Daoy (cell line): ENCODE data around the gene CFAP221. TPM values are rescaled to one million over a fixed set of nuclear protein-coding genes. Genes with fewer than 3 reads are reported as not detected.
A peak's percentile ranks its signal among the peaks of the same experiment; 100 is the strongest.

ENCODE experiments used
- DNase-seq: peaks from one replicate; pipeline ENCODE4 v3.0.0-alpha.2; 2015; ENCODE audit warnings: low read depth
- total RNA-seq: library from RNA; depleted of rRNA; stranded (reverse); fragments of >200 nt; shearing (Covaris generic); gene quantifications from 2 replicates; pipeline ENCODE4 v1.2.3, GENCODE V29; 2014; rRNA removed

Gene CFAP221
- 0.29 and 2.0 TPM in 2 replicates for total RNA-seq

DNA sequence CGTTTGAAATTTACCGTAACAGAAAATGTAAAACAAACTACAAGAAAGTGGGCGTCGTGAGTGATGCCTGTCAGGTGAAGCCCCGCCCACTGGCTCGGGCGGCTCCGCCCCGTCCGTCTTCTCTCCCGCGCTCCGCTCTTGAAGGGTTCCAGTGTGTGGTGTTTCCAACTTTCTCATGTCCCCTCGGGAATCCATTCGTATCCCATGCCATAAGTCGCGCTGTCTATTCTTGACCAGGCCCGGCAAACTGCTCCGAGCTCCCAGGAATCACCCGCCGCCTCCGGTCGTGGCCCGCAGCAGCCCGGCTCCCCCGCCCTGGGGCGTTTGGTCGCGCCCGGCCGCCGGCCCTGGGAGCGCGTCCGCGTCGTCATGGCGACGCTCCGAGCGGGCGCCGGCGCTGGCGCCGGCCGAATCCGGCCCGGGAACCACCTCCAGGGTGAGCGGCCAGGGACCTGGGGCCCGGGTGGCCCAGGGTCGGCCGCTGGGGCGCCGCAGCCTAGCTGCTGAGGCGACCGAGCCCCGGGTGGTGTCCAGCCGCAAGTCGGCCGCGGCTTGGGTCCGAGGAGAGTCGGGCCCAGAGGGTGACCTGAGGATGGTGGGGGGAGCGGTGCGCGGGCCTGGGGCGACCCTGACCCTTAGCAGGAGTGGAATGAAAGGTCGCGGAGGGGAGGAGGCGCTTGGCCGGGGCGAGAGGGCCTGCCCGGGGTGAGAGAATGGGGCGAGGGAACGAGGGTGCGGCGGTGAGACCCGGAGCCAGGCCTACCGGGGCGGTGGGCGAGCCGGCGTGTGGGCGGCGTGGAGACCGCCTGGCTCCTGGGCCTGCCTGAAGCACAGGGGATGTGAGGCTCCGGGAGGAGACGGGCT, at the start of gene CFAP221:
Gene CFAP221, plus strand, starts transcription at position 375 of the 864 bp plus-strand sequence. CDS start 1,683 bp downstream, outside the sequence.
- peak; percentile 84 for DNase-seq

DNA sequence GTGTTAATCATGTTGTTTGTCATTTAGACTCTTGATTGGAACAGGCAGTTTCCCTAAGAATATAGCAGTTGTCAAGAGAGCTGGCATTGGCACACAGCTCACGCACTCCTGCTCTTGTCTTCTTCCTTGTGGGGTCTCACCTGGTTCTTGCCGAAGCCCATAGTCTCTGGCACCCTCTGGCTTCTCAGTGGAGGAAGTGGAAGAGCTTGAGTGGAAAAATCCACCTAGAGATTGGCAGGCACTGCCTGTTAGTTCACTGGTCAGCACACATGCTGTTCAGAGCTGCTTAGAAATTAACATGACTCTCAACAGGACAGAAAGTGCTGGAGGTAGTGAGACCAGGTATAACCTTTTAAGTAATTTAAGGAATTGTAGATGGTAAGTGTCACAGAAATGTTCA, 48.3 kb upstream of the CFAP221 start:
- DNase-seq: no peak

DNA sequence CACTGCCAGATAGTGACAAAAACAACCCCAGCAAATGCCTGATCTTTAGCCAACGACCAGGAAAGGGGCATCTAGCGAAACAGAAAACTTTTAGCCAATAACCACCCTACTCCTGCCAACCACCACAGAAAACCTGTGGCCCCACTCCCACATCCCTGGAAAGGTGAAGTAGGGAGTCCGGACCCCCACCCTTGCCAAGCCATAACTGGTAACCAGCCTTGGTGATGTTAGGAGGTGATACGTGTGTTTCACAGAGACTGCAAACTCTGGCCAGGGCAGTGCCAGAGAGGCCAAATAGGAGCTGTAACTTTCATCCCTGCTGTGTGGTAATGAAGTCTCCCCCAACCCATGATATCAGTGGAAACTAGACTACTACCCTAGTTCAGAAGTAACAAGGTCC, 47.6 kb upstream of the CFAP221 start:
- no peak for DNase-seq

DNA sequence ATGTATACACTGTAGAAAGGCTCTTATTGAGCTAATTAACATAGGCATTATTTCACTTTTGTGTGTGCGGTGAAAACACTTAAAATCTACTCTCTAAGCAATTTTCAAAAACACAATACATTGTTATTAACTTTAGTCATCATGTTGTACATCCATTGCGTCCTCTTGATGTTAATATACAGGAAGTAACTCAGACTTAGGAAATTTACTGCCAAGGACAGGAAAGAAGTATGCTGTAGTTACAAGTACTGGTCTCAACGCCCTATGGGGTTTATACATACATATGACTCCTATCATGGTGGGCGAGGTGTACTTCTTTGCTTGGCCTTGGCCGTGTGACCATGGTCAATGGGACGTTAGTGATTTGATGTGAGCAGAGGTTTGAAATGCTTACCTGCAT, 35.5 kb upstream of the CFAP221 start:
- no peak for DNase-seq

DNA sequence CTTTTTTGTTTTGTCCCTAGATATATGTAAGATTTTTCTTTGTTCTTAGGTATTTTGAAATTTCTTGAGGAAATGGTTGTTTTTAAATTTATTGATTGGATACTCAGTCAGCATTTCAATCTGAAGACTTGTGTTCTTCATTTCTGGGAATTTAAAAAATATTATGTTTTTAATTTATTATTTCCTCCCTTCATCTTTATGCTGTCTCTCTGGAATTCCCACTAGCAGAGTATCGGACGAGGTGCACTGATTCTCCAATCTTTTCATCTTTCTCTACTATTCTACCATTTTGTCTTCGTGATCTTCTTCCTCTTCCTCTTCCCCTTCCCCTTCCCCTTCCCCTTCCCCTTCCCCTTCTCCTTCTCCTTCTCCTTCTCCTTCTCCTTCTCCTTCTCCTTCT, 32.3 kb upstream of the CFAP221 start:
- DNase-seq: no peak

DNA sequence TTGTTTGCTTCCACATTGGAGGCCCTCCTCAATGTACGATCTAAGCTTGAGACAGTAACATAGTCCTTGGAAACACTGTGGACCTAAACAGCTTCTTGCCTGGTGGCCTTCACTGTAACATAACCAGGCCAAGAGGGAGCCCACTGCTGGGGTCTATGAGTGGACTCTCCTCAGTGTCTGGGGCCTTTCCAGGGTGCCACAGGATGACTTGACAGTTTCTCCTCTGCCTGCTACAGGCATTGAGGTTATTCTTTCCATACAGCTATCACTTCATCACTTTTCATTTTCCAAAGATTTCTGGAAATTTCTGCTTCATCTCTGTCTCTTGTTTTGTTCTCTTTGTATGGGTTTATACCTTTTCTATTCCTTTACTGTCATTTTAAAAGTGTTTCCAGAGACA, 31.3 kb upstream of the CFAP221 start:
- DNase-seq: no peak

DNA sequence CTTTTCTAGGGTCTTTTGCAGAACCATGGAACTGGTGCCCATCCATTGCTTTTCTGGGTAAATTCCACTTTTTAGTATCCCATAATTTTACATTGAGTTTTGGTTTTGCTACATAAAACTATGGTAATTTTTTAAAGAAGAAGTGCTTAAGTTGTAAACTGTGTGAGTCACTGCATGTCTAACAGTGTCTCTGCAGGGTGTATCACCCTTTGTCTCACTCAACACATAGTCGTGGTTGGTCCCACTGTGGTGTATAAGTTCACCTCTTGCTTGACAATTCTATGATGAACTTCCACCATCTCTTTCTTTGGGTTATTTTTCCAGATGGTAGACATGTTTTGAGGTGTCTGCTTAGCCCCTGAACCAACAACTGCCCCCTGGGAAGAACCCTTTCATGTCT, 30.4 kb upstream of the CFAP221 start:
- DNase-seq: no peak

DNA sequence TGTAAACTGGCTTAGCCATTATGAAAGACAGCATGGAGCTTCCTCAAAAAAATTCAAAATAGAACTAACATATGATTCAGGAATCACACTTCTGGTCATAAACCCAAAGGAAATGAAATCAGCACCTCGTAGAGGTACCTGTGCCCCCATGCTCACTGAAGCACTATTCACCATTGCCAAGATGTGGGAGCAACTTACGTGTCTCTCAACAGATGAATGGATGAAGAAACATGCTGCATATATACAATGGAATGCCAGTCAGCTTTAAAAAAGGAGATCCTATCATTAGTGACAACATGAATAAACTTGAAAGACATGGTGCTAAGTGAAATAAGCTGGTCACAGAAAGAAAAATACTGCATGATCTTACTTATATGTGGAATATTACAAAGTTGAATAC, 28.1 kb upstream of the CFAP221 start:
- DNase-seq: no peak

DNA sequence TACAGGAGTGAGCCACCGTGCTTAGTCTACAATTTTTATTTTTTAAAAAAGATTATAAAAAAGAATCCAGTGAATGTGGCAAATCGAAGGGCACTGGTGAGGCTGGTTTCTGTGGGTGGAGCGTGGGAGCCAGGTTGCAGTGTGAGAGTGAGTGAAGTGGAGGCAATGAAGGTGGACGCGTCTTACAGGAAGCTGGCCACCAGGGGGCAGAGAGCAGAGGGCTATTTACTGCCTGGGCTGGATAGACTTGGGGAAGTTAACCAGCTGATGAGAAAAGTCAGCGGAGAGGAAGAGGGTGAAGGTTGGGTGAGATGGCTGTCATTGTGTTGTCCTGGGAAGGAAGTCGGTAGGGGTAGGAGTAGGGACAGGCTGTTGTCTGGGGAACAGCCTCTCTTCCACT, 26.8 kb upstream of the CFAP221 start:
- peak; percentile 57 for DNase-seq

DNA sequence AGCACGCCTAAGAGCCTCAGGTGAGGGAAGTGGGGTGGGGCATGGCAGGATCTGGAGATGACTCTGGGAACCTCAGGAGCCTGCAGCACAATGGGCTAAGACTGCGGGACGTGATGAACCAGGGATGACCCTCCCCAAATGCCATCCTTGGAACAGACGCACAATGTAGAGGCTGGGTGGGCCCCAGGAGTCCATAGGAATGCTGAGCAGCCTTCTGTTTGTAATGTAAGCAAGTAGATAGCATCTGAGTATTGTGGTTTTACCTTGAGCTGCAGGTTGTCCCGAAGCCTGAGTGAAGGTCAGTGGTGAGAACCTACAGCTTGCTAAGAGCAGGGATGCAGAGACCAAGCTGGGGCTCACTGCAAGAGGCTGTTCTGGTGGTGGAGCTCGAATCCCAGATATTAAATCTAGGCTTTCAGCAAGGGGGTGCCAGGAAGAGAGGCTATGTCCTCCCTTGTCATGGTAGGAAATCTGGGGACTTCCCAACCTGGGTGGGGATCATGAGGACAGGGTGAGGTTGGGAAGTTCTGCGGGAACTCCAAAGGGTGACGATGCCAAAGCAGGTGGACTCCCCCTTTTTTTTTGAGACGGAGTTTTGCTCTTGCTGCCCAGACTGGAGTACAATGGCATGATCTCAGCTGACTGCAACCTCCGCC, 25.7 kb upstream of the CFAP221 start:
- no peak for DNase-seq

DNA sequence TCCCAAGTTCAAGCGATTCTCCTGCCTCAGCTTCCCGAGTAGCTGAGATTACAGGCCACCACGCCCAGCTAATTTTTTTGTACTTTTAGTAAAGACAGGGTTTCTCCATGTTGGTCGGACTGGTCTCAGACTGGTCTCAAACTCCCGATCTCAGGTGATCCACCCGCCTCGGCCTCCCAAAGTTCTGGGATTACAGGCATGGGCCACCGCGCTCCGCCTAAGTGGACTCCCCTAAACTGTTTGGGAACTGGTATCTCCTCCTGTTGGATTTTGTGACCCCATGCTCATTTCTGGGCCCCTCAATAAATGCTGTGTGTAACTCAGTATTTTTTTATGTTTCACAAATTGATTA, 25.2 kb upstream of the CFAP221 start:
- no peak for DNase-seq

DNA sequence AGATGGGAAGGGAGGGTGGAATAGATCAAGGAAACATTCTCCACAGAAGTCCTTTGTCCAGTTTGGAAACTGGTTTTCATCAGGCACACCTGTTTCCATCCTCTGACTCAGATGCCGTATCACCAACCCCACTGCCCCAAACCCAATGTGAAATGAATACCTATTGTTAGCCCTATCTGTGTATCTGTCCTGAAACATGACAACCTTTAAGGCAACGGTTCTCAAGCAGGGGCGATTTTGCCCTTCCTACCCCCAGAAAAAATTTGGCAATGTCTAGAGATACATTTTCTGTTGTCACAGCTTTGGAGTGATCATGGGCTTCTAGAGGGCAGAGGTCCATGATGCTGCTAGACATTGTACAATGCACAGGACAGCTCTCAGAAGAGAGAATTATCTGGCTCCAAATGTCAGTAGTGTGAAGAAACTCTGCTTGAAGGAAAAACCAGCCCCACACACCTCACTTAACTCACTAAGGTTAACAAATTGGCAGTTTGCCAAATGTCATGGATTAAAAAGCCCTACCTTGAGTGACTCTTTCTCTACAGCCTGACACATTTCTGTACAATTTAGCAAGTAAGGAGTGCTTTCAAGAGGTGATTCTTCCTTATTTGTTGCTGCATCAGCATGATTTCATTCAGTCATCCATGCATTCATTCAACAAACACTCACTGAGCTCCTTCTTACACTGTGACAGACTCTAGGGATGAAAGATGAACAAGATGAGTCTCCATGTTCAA, 23.4 kb upstream of the CFAP221 start:
- DNase-seq: no peak

DNA sequence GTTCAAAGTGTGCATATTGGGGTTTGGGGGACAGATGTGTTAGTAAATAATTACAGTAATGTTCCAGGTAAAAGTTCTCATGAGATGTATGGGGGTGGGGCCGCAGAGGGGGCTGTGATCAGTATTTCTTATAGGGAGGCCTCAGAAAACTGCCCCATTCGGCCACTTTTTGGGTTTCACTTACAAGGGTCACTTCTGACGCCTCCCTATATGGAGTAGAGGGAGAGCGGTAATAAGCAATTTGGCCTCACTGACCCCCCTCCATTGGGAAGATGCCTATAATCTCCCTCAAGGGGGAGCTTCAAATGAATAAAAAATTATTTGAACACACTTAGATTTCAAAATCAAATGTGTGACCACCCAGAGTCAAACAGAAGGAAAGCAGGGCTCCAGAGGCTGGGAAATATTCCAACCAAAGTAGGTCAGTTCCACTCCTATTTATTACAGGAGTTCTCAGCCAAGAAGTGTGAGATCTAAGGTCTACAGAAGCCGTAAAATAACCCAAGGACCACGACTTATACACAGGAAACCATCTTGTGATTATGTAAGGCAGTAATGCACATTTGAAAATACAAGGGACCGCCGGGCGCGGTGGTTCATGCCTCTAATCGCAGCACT, 22.7 kb upstream of the CFAP221 start:
- DNase-seq: no peak

DNA sequence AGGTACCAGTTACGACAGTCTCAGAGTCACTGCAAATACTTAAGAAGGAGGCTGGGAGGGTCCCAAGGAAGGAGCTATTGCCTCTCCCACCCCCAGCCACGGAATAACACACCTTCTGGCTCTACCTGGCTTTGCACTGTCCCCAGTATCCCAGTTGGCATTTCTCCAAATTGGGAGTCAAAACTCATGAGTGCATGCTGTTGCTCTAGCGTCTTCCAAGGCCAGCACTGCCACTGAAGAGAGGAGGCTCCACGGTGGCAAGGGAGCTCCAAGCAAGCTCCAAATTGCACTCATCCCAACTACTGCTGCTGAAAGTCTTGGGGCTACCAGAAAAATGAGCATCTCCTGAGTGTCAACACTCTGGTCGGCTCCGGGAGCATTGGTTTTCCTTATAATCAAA, 21.6 kb upstream of the CFAP221 start:
- no peak for DNase-seq

DNA sequence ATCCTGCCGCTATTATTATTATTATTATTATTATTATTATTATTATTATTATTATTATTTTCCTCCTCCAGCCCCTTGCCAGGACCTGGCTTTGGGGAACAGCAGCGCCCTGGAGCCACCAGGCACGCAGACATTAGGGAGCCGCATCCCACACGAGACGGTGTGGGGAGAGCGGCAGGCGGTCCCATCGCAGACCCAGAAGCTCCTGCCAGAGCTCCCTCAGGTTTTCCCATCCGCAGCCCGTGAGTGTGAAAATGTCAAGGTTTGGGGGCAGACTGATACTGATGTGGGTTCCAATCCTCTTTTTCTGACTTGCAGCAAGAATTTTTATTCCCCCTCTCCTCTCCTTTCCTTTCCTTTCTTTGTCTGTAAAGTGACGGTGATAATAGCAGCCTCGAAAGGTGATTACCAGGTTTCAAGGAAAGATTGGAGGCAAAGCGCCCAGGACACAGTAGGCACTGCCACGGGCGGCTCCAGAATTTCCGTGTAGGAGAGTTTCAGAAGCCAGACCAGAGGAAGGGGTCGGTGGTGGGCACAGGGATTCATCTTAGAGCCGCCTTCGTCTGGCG, 20.8 kb upstream of the CFAP221 start:
- no peak for DNase-seq

DNA sequence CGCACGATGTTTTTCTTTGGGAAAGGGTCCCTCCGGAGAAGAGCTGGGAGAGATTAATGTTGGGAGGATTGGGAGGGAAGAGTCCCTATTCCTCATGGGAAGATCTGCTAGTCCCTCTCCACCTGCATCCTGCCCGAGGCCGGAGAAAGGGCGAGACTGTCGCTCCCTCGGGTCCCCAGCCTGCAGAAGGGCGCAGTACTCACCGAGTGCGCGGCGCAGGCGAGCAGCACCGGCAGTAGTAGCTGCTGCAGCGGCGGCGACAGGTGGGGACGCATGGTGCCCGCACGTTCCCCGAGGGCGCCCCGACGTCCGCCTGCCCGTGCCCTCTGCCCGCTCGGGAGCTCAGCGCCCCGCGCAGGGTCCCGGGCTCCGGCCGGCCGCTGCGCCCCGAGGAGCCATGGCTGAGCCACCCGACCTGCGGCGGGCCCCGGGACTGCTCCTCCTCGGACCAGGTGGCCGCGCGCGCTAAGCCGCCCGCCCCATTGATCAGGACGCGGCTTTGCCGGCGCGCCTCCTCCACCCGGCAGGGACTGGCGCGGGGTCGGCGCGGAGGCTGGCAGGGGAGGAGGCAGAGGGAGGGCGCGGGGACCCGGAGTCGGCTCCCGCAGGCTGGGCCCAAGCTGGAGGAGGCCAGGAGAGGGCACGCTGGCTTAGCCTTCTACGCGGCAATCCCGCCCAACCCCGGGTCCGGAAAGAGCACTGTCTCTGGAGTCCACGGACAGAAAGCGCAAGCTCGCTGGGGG, 20.1 kb upstream of the CFAP221 start, which contains the start of gene SCTR:
Gene SCTR, minus strand, starts transcription at position 532 of the 743 bp plus-strand sequence. Its CDS starts 257 bp downstream, at position 275.
- DNase-seq: no peak

DNA sequence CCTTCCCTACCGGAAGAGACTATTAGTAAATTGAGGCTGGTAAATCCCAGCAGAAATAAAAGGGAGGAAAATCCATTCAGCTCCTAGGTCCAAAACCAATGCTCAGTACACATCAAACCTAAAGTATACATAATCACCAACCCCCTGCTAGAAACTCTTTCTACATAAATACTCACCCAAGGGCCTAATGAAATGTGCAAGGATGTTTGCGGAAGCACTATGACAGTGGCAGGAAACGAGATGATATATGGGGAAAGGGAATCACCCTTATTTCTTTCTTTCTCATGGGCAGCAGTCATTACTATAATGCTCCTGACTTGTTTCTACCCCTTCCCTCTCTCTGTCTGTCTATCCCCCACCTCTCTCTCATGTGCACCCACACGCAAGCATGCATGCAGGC, 18.6 kb upstream of the CFAP221 start:
- no peak for DNase-seq

DNA sequence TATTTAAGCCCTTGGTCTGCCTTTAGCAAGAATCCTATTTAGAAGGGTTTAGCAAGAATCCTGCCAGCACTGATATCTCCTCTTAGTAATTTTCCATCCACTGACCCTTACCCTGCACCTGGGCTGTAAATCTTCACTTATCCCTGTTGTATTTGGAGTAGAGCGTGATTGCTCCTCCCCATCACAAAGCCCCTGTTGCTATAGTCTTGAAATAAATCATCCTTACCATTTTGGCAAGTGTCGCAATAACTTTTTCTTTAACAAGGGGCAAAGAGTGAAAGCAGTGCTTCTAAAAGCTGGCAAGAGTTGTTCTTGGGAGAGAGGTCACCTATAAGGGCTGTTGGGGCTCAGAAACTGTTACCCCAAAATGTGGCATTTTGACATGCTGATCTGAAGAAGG, 16.2 kb upstream of the CFAP221 start:
- no peak for DNase-seq

DNA sequence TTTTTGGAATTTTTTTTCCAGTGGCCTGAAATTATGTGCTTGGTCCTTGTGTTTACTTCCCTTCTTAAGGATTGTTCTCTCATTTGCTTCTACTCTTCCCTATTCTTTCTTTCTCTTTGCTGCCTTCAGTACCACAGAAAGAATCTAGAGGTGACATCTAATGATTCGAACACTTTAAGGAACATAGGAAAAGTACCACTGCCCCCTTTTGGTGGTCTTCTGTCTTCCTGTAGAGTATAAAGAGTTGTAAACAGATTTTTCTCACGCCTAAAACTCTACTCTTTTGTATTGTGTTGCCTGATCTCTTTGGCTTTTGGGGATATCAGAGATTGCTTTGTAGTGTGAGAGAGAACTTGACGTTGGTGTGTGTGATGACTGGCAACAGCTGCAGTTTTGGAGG, 13.0 kb upstream of the CFAP221 start:
- DNase-seq: no peak

DNA sequence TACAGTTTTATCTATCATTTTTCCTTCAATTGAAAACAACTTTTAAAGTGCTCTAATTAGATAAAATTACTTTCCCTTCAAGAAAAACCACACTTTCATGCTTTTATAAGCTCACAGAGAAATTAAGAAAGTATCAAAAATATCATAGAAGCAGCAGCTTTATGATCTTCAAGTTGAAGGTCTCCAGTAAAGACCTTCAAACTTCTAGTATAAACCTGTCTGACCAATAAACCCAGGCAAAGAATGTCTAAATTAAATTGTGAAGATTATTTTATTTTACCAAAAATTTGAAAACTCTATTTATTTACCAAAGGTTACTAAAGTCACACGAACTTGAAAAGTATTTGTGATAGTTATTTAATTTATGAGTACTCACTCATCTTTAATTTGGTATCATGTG, 10.7 kb upstream of the CFAP221 start:
- no peak for DNase-seq

DNA sequence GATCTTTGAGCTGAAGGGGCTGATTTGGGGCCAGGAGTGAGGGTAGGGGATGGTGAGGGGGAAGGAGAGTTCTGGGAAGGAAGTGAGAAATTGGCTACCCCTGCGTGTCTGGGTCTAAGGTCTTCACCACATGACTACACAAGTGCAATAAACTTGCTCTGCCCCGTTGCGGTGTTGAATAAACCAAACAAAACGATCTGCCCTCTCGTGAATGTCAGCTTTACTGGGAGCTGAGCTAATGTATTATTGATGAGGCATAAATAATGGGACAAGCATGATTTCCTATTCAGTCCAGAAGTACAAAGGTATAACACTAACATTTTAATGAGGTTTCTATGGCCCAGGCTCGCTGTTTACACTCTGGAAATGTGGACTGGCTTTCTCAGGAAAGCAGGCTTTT, 8.0 kb upstream of the CFAP221 start:
- DNase-seq: no peak
